Measurements from ENCODE around the gene ADAMTS9. TPM values are rescaled to one million over a fixed set of nuclear protein-coding genes. Genes with fewer than 3 reads are reported as not detected.

Gene ADAMTS9
- total and polyA plus RNA-seq, 3 donors from 2014 or later: 5.1 to 8.1 (median 5.9) TPM

DNA sequence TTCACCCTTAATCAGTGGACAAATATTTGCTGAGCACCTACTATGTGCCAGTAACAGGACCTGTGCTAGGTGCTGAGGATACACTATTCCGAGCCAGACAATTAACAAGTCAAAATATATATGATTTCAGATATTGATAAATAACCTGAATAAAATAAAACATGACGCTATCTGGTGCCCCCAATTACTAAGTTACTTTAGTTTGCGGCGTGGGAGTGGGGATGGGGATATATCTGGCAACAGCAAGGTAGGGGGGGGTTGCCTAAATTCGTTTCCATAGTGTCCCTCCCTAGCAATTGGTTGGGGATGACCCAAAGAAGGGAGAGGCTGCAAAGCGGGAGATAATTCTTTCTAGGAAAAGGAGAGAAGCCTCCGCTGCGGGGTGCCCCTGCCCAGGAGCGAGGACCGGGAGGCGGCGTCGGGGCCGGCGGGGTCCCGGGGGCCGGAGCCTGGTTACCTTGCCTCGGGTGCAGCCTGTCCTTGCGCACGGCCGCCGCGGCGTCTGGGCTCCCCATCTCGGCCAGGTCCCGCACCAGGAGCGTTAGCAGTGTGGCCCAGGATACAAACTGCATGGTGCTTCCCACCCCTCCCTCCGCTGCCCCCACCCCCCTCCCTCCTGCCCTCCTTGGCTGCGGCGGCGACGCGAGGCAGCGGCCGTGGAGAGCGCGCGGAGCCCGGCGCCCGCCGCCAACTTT, 567 bp downstream of the ADAMTS9 start:
- Histone ChIP-seq H3K27ac (peak overlapping the region; percentile 89 to 94), H3K36me3 (ENCODE audit: low read depth, missing control alignments) (no peaks in the 10 kb centered on the region), H3K4me3 (peak overlapping the region; percentile 68 to 69), H3K9me3 (no peaks in the 10 kb centered on the region), H3K4me1 (peaks cover 3% of the 10 kb centered on the region), H3K27me3 (no peaks in the 10 kb centered on the region)
- 1 to 2% methylated on average over 27 to 32 of the region's 42 CpGs for WGBS, 2 donors
- DNase-seq: no peak
- TF ChIP-seq POLR2A (IDR thresholded peaks at IDR 0.05): no peak
- TF ChIP-seq, protein P1, sequence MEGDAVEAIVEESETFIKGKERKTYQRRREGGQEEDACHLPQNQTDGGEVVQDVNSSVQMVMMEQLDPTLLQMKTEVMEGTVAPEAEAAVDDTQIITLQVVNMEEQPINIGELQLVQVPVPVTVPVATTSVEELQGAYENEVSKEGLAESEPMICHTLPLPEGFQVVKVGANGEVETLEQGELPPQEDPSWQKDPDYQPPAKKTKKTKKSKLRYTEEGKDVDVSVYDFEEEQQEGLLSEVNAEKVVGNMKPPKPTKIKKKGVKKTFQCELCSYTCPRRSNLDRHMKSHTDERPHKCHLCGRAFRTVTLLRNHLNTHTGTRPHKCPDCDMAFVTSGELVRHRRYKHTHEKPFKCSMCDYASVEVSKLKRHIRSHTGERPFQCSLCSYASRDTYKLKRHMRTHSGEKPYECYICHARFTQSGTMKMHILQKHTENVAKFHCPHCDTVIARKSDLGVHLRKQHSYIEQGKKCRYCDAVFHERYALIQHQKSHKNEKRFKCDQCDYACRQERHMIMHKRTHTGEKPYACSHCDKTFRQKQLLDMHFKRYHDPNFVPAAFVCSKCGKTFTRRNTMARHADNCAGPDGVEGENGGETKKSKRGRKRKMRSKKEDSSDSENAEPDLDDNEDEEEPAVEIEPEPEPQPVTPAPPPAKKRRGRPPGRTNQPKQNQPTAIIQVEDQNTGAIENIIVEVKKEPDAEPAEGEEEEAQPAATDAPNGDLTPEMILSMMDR (IDR thresholded peaks at IDR 0.05): no peak
- intact Hi-C loops (cut with DNase I; ENCODE audit: low total_unique reads): loop anchor here (10.0 kb wide), 1 partner anchor 152 kb away; no protein-coding TSS in a partner anchor

DNA sequence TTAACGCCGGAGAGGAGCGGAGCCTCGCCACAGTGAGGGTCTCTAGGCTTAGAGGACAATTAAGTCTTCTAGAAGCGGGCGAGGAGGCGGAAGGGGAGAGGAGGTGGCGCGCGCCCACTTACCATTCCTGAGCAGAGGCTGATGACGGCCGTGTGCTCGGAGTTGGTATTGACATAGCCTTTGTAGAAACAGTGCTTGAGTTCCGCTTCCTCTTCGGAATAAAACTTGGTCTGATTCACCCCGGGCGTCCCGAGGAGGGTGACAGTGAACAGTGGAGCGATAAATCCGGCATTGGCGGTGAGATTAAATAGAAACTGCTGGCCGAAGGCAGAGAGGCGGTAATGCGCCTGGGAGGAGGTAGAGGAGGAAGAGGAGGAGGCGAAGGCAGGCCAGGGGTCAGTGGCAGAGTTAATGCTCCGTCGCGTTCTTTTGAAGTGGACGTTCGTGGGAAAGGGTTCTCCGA, 1.3 kb downstream of the ADAMTS9 start:
- Histone ChIP-seq H3K27ac (peak overlapping the region; percentile 89 to 94), H3K4me1 (peaks cover 3% of the 10 kb centered on the region), H3K4me3 (peak overlapping the region; percentile 68 to 69), H3K27me3 (no peaks in the 10 kb centered on the region), H3K9me3 (no peaks in the 10 kb centered on the region), H3K36me3 (ENCODE audit: low read depth, missing control alignments) (no peaks in the 10 kb centered on the region)
- 0% methylated on average over 27 to 31 of the region's 31 CpGs for WGBS, 2 donors
- intact Hi-C loops (cut with DNase I; ENCODE audit: low total_unique reads): loop anchor here (10.0 kb wide), 1 partner anchor 152 kb away; no protein-coding TSS in a partner anchor
- TF ChIP-seq, protein P1 (IDR thresholded peaks at IDR 0.05): no peak
- TF ChIP-seq POLR2A (IDR thresholded peaks at IDR 0.05): no peak
- DNase-seq: peak; percentile 35

DNA sequence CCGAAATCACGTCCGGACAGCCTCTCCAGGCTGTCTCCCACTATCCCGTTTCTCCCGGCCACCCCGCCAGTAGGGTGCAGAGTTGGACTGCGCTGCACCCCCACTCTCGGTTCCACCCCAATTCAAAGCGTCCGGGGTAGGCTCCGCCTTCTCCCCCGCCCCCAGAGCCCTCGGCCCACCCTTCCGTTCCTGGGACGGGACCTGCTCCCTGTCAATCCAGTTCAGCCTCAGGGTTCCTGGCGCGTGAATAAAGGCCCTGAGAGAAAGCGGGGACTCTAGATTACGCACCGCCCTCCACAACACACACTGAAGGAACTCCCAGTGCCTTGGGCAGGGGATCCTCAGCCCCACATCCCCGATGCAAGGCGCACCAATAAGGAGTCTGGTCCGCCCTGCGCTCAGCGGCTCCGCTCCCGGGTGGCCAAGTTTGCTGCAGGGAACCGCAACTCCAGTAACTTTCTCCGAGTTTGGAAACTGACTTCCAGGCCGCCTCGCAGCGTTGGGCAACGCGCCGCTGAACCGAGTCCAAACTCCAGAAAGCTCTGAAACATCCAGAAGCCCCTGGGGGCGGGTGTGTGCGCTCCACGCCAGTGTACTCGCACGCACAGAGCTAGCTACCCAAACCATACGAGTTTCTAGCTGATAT, 1.9 kb downstream of the ADAMTS9 start:
- no peaks in the 10 kb centered on the region for H3K27me3 ChIP-seq
- H3K9me3 ChIP-seq: no peaks in the 10 kb centered on the region
- H3K4me1 ChIP-seq: peaks cover 3% of the 10 kb centered on the region
- peak overlapping the region; percentile 68 to 69 for H3K4me3 ChIP-seq
- DNase-seq: peak; percentile 87
- intact Hi-C loops (cut with DNase I; ENCODE audit: low total_unique reads): loop anchor here (10.0 kb wide), 1 partner anchor 151 kb away; no protein-coding TSS in a partner anchor
- TF ChIP-seq, protein P1 (IDR thresholded peaks at IDR 0.05): peak in 1 of 3 experiments; percentile 19
- peak; percentile 3 for TF ChIP-seq POLR2A (IDR thresholded peaks at IDR 0.05)
- H3K36me3 ChIP-seq (ENCODE audit: low read depth, missing control alignments): no peaks in the 10 kb centered on the region
- peak overlapping the region; percentile 89 to 94 for H3K27ac ChIP-seq
- WGBS, 2 donors: 0 to 1% methylated on average over 16 to 42 of the region's 42 CpGs

DNA sequence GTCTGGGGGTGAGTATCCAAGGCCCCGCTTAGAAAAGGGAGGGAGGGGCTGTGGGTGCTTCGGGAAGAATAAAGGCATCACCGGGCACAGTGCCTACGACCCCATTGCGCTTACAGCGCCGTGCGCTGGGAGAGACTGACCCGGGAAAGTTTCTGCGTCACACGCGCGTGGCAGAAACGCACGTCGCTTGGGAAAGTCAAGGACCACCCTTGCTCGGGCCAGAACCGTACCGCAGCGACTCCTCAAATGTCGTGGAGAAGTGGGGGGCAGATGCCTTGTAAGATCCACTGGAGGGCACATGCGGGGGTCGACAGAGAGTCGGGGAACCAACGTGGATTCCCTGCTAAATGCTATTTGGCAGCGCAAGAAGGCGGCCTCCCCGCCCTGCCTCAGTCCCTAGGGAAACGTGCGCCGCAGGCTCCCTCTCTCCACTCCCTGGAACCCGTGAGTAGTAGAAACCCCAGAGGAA, 2.4 kb downstream of the ADAMTS9 start:
- Histone ChIP-seq H3K4me3 (peak overlapping the region; percentile 68 to 69), H3K27ac (peak overlapping the region; percentile 89 to 94), H3K27me3 (no peaks in the 10 kb centered on the region), H3K36me3 (ENCODE audit: low read depth, missing control alignments) (no peaks in the 10 kb centered on the region), H3K4me1 (peaks cover 3% of the 10 kb centered on the region), H3K9me3 (no peaks in the 10 kb centered on the region)
- DNase-seq: peak; percentile 41
- no peak for TF ChIP-seq POLR2A (IDR thresholded peaks at IDR 0.05)
- TF ChIP-seq, protein P1 (IDR thresholded peaks at IDR 0.05): no peak
- intact Hi-C loops (cut with DNase I; ENCODE audit: low total_unique reads): loop anchor here (10.0 kb wide), 1 partner anchor 151 kb away; no protein-coding TSS in a partner anchor
- 0 to 1% methylated on average over 30 to 32 of the region's 32 CpGs for WGBS, 2 donors

Data from testis (tissue), 3 donors.